Small intestine (tissue), 7 donors: Measurements from ENCODE around the gene HELZ. TPM values are rescaled to one million over a fixed set of nuclear protein-coding genes. Genes with fewer than 3 reads are reported as not detected.
A peak's percentile ranks its signal among the peaks of the same experiment; 100 is the strongest.

Experiments used
- DNase-seq, 2 donors: peaks; one replicate each; pipeline versions ENCODE4 v3.0.0 to v3.0.0-alpha.2; 2013
- FAIRE-seq: peaks from 2 replicates; lab custom pipeline; 2012; peaks lifted over from hg19 to GRCh38; lab: Jason Lieb, UNC
- H3K27ac ChIP-seq, 3 donors: one replicate each; pipeline ENCODE4 v1.5.1; 2013; ENCODE audit warnings: low read length in 2 of 3, mild to moderate bottlenecking in 2 of 3, control low read depth in 1 of 3, inconsistent platforms in 1 of 3, low read depth in 1 of 3, moderate library complexity in 1 of 3
- H3K27me3 ChIP-seq, 3 donors: one replicate each; pipeline ENCODE4 v1.6.1; 2013; ENCODE audit warnings: low read length in 3 of 3, inconsistent platforms in 1 of 3; ENCODE audit not compliant: control insufficient read depth in 3 of 3, insufficient read depth in 3 of 3
- H3K36me3 ChIP-seq, 3 donors: one replicate each; pipeline ENCODE4 v1.6.1; 2013; ENCODE audit warnings: low read length in 3 of 3, inconsistent platforms in 1 of 3, low read depth in 1 of 3, mild to moderate bottlenecking in 1 of 3, moderate library complexity in 1 of 3; ENCODE audit not compliant: control insufficient read depth in 3 of 3, insufficient read depth in 2 of 3
- H3K4me1 ChIP-seq, 3 donors: one replicate each; pipeline ENCODE4 v1.6.1; 2013; ENCODE audit warnings: low read length in 2 of 3, inconsistent platforms in 1 of 3, low read depth in 1 of 3, mild to moderate bottlenecking in 1 of 3, moderate library complexity in 1 of 3; ENCODE audit not compliant: control insufficient read depth in 3 of 3, insufficient read depth in 2 of 3
- H3K4me3 ChIP-seq, 3 donors: one replicate each; pipeline ENCODE4 v1.5.1; 2013; ENCODE audit warnings: low read length in 3 of 3, control low read depth in 1 of 3, inconsistent platforms in 1 of 3, low read depth in 1 of 3, mild to moderate bottlenecking in 1 of 3, moderate library complexity in 1 of 3
- H3K9me3 ChIP-seq, 2 donors: one replicate each; pipeline ENCODE4 v1.6.1; 2013; ENCODE audit warnings: low read depth in 1 of 2, low read length in 1 of 2; ENCODE audit not compliant: control insufficient read depth in 2 of 2, insufficient read depth in 1 of 2
- WGBS, 3 donors: extraction: QIAGEN DNeasy Blood & Tissue Kit; methylation state at CpG; one replicate each; pipeline ENCODE4 v1.1.7; 2013; 5-methylcytosine and 5-hydroxymethylcytosine counted together
- polyA plus RNA-seq, 4 donors: library from polyadenylated mRNA; stranded (reverse) in 3 of 4; unstranded in 1 of 4; fragments of 200-250 nt in 3 of 4; fragments of 120-200 nt in 1 of 4; gene quantifications; one replicate each; pipeline versions ENCODE4 v1.2.1 to v1.2.3, GENCODE V29; 2013
- donor health status: healthy with polysubstance abuse.
- donor health status: control.
- donor health status: control.
- donor health status: Bipolar disorder and iron deficiency.
- donor health status: healthy.

Gene HELZ
- polyA plus RNA-seq, 4 donors: 2.7 to 27.3 (median 3.6) TPM

DNA sequence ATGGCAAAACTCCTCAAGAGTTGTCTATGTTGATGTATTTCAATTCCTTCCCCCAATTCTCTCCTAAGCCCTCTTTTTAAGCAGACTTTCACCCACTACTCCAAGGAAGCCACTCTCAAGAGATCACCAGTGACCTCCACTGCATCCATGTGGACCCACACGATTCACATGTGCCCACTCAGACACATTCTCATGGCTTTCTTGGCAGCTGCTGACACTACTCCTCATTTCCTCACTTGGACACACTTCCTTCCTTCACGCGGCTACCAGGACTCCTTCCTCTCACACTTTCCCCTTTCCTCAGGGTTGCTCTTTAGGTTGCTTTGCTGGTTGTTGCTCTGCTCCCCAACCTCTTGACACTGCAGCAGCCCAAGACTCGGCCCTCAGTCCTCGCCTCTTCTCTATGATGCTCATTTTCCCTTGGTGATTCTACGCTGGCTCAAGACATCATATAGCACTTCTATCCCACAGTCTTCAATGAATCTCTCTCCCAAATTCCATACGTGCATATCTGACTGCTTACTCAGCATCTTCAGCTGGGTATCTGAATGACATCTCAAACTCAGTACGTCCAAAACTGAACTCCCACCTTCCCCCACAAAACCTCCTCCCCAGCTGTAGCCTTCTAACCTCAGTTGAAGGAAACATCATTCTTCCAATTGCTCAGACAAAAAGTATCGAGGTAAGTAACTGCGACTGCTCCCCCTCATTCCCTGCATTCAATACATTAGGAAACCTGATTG, 28.2 kb downstream of the HELZ start:
- Histone ChIP-seq H3K4me1 (peaks cover 0 to 14% (median 5%) of the 10 kb centered on the region in 3 donors), H3K27ac (peak overlapping the region in 1 of 3 donors; percentile 4)
- WGBS, 3 donors: 82 to 92% (median 90%) methylated on average over 10 of the region's 10 CpGs

GRCh38 chr17:67215991-67216421, 29.0 kb downstream of the HELZ start:
- peak; percentile 45 to 51 for DNase-seq
- Histone ChIP-seq H3K9me3 (no peaks in the 10 kb centered on the region), H3K4me1 (peaks cover 0 to 17% (median 5%) of the 10 kb centered on the region in 3 donors), H3K27ac (peak overlapping the region in 1 of 3 donors; percentile 4), H3K4me3 (no peak overlapping the region), H3K27me3 (no peaks in the 10 kb centered on the region), H3K36me3 (peaks cover 0 to 38% (median 7%) of the 10 kb centered on the region in 3 donors)
- FAIRE-seq: no peak
- 21 to 58% (median 39%) methylated on average over 7 of the region's 7 CpGs for WGBS, 3 donors

More for the DNA sequence above, 28.2 kb downstream of the HELZ start:
- FAIRE-seq (no peak), DNase-seq (no peak)
- Histone ChIP-seq H3K4me3 (no peak overlapping the region), H3K9me3 (no peaks in the 10 kb centered on the region), H3K27me3 (no peaks in the 10 kb centered on the region), H3K36me3 (peaks cover 0 to 34% (median 7%) of the 10 kb centered on the region in 3 donors)

DNA sequence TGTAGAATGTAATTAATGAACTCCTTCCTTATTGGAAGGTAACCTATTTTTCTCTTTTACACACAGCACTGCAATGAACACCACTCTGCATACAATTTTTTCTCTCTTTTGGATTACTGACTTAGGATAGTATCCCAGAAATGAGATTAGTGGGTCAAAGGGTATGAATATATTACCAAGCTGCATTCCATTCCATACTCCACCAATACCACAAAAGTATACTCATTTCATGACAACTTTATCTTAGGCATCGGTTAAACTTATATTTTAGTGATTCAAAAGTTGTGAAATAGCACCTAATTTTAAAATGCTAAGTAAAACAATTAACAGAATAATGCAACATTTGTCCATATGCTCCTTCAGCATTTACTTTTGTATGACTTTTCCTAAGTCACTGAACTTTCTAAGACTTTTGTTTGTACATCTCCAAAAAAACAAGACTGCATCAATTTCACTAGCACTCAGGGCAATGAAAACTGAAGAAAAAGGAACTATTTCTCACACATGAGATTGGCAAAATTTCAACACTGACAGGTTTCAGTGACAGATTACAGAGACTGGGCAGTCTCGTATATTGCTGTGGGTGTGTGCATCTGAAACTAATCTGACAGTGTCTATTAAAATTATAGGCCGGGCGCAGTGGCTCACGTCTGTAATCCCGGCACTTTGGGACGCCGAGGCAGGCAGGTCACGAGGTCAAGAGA, 32.1 kb downstream of the HELZ start:
- no peak for FAIRE-seq
- 62 to 66% (median 63%) methylated on average over 9 of the region's 9 CpGs for WGBS, 3 donors

GRCh38 chr17:67212231-67212630, 32.8 kb downstream of the HELZ start:
- no peaks in the 10 kb centered on the region for H3K27me3 ChIP-seq
- 89 to 95% (median 92%) methylated on average over 5 of the region's 5 CpGs for WGBS, 3 donors
- no peak for DNase-seq
- H3K27ac ChIP-seq: no peak overlapping the region
- no peak overlapping the region for H3K4me3 ChIP-seq
- no peaks in the 10 kb centered on the region for H3K9me3 ChIP-seq
- H3K4me1 ChIP-seq: peaks cover 0 to 17% (median 5%) of the 10 kb centered on the region in 3 donors
- FAIRE-seq: no peak
- H3K36me3 ChIP-seq: peaks cover 0 to 33% (median 3%) of the 10 kb centered on the region in 3 donors

More for the DNA sequence above, 32.1 kb downstream of the HELZ start:
- H3K27me3 ChIP-seq: no peaks in the 10 kb centered on the region
- peaks cover 0 to 36% (median 7%) of the 10 kb centered on the region in 3 donors for H3K36me3 ChIP-seq
- no peaks in the 10 kb centered on the region for H3K9me3 ChIP-seq
- no peak overlapping the region for H3K27ac ChIP-seq
- peak in 1 of 2 donors; percentile 28 for DNase-seq
- peaks cover 0 to 17% (median 5%) of the 10 kb centered on the region in 3 donors for H3K4me1 ChIP-seq
- H3K4me3 ChIP-seq: no peak overlapping the region

DNA sequence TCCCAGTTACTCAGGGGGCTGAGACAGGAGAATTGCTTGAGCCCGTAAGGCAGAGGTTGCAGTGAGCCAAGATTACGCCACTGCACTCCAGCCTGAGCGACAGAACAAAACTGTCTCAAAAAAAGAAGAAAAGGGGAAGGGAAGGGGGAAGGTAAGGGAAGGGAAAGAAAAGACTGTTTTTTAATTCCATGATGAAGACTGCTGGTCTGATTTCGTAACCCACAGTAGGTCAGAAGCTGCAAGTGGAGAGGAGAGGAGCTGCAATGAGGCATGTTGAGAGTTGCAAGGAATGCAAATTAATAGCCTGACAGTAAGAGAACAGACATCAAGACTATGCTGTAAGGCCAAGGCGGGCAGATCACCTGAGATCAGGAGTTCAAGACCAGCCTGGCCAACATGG, 33.3 kb downstream of the HELZ start:
- H3K4me1 ChIP-seq: peaks cover 0 to 16% (median 3%) of the 10 kb centered on the region in 3 donors
- no peak overlapping the region for H3K27ac ChIP-seq

GRCh38 chr17:67210915-67211314, 34.1 kb downstream of the HELZ start:
- Histone ChIP-seq H3K27me3 (no peaks in the 10 kb centered on the region), H3K4me1 (peaks cover 0 to 7% (median 0%) of the 10 kb centered on the region in 3 donors), H3K4me3 (no peak overlapping the region), H3K27ac (no peak overlapping the region), H3K9me3 (no peaks in the 10 kb centered on the region), H3K36me3 (peaks cover 0 to 27% (median 1%) of the 10 kb centered on the region in 3 donors)
- DNase-seq: peak in 1 of 2 donors; percentile 10
- WGBS, 3 donors: 52 to 82% (median 69%) methylated on average over 2 of the region's 2 CpGs
- FAIRE-seq: no peak

More for the DNA sequence above, 33.3 kb downstream of the HELZ start:
- Histone ChIP-seq H3K9me3 (no peaks in the 10 kb centered on the region), H3K27me3 (no peaks in the 10 kb centered on the region), H3K4me3 (no peak overlapping the region), H3K36me3 (peaks cover 0 to 30% (median 3%) of the 10 kb centered on the region in 3 donors)
- FAIRE-seq (no peak), DNase-seq (no peak)
- WGBS, 3 donors: 91 to 96% (median 96%) methylated on average over 5 of the region's 5 CpGs

DNA sequence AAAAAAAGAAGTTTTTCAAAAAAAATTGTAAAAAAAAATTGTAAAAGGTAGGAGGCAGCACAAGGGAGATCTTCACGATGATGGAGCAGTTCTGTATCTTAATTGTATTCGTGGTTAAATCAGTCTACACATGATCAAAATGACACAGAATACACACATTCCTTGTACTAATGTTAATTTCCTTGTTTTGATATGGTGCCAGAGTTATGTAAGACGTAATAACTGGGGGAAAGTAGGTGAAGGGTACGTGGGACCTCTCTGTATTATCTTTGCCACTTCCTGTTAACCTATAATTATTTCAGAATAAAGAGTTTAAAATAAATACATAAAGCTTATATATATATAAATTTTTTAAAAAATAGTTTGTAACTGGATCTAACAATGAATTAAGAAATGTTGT, 36.8 kb downstream of the HELZ start:
- 35 to 47% (median 41%) methylated on average over 4 of the region's 4 CpGs for WGBS, 3 donors
- no peaks in the 10 kb centered on the region for H3K9me3 ChIP-seq
- peaks cover 0 to 17% (median under 1%) of the 10 kb centered on the region in 3 donors for H3K36me3 ChIP-seq
- no peak overlapping the region for H3K4me3 ChIP-seq
- no peak overlapping the region for H3K27ac ChIP-seq
- FAIRE-seq (no peak), DNase-seq (no peak)
- H3K4me1 ChIP-seq: peaks cover 0 to 7% (median 0%) of the 10 kb centered on the region in 3 donors
- H3K27me3 ChIP-seq: no peaks in the 10 kb centered on the region

GRCh38 chr17:67203818-67204217, 41.2 kb downstream of the HELZ start:
- Histone ChIP-seq H3K27ac (no peak overlapping the region), H3K9me3 (no peaks in the 10 kb centered on the region), H3K4me1 (no peaks in the 10 kb centered on the region), H3K36me3 (peaks cover 3 to 20% (median 9%) of the 10 kb centered on the region in 3 donors), H3K27me3 (no peaks in the 10 kb centered on the region), H3K4me3 (no peak overlapping the region)
- FAIRE-seq (no peak), DNase-seq (no peak)
